Measurements from ENCODE around the gene KIF16B.

DNA sequence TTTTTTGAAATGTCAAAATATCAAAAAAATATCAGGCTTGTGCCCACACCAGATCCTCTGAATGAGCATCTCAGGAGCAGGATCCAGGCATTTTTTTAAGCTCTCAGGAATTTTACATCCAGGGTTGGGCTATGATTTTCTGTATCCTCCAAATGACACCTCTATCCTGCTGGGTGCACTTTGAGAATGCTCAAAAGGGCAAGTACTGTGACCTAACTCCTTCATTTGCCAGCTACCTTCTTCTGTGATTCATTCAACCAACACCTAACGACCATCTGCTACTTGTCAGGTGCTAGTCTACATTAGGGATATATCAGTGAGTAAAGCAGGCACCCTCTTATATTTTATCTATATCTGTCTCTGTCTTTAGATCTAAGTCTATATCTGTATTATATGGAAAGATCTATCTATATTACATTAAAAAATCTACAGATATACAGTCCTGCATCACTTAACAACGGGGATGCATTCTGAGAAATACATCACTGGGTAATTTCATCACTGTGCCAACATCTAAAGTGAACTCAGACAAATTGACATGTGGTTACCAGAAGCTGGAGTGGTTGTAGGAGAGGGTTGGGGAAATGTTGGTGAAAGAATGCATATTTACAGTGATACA, 131.6 kb downstream of the KIF16B start:
- TF ChIP-seq, protein P1, sequence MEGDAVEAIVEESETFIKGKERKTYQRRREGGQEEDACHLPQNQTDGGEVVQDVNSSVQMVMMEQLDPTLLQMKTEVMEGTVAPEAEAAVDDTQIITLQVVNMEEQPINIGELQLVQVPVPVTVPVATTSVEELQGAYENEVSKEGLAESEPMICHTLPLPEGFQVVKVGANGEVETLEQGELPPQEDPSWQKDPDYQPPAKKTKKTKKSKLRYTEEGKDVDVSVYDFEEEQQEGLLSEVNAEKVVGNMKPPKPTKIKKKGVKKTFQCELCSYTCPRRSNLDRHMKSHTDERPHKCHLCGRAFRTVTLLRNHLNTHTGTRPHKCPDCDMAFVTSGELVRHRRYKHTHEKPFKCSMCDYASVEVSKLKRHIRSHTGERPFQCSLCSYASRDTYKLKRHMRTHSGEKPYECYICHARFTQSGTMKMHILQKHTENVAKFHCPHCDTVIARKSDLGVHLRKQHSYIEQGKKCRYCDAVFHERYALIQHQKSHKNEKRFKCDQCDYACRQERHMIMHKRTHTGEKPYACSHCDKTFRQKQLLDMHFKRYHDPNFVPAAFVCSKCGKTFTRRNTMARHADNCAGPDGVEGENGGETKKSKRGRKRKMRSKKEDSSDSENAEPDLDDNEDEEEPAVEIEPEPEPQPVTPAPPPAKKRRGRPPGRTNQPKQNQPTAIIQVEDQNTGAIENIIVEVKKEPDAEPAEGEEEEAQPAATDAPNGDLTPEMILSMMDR (IDR thresholded peaks at IDR 0.05), result no peak
- TF ChIP-seq POLR2AphosphoS5 (IDR thresholded peaks at IDR 0.05), result no peak
